GM23248 (cell line): Measurements from ENCODE around the gene TMEM250.

Experiments
- EZH2 ChIP-seq: fragments of 200-600 bp; sonication (generic); IDR thresholded peaks from 2 replicates; pipeline ENCODE4 v1.6.1; 2018; ENCODE audit warnings: antibody characterized with exemption, mild to moderate bottlenecking; ENCODE audit not compliant: insufficient read depth, poor library complexity, severe bottlenecking
- EZH2phosphoT487 ChIP-seq: fragments of 200-600 bp; sonication (generic); IDR thresholded peaks from 2 replicates; pipeline ENCODE4 v1.6.1; 2018; ENCODE audit warnings: antibody characterized with exemption, moderate library complexity, mild to moderate bottlenecking, low read depth; ENCODE audit not compliant: insufficient read depth

DNA sequence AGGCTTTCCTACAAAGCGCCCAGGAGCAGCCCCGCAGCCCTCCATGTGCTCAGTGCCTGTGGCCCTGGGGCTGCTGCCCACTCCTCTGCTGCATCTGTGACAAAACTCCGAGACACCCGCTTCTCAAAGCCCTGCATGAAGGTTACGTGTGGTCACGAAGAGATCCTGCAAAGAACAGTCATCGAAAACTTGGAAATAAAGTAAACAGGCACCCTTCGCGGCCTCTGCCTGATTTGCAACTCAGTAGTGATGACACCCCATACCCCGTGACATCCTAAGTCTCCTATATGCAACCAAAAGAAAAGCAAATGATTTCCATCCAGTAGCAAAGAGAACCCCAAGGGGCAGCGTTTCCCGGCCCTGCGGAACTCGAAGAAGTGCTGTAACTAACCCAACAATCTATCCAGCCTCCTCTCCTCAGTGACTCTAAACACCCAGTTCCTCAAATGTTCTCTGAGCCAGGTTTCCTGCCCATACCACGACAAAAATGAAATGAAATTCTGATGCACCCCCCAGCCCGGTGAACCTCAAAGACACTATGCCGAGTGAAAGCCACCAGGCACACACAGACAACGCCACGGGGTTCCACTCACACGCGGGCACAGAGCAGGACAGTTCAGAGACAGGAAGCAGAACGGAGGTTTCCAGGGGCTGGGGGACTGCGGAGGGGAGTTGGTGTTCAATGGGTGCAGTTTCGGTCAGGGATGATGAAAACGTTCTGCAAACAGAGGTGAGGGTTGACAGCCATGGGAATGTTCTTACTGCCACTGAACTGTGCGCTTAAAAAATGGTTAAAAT, 42.6 kb downstream of the TMEM250 start:
- TF ChIP-seq EZH2, result no peak
- TF ChIP-seq EZH2phosphoT487, result no peak
